NCI-H226 (cell line): Measurements from ENCODE around the gene SMIM23.

Experiments used
- DNase-seq: peaks from one replicate; pipeline ENCODE4 v3.0.0-alpha.2; 2015

SMIM23 gene

DNA sequence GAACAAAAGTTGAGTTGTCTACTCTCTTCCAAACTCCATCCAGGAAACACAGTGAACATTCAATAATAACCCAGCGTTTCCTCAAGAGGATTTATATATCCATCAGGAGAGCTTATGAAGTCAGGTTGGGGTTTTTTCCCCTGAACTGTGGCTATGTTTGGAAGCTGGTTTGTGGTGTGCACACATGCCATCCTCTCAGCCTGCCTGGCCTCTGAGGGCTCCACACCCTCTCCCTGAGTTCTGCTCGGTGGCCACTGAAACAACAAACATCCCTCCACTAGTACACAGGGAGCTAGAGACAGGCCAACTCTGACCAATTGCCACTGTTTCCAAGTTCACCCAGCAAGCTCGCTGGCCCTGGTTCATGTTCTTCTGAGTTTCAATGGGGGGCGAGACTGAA, 35.7 kb downstream of the SMIM23 start:
- DNase-seq, result no peak

DNA sequence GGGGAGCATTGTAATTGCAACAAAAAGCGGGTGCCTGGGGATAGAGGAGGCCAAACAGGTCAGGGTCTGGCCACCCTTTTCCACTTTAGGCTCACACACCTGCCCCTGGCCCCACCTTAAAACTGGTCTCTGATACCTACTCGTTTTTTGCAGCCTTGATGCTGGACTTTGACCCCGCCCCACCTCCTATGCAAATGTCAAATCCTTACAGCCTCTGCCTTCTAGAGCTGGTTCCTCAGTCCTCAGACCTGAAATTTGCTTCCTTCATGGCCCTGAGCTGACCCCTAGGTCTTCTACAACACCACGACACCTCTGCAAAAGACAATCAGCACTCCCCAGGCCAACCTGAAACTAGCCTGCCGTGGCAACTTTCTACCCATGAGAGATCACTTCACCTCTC, 37.7 kb downstream of the SMIM23 start:
- DNase-seq, result no peak

DNA sequence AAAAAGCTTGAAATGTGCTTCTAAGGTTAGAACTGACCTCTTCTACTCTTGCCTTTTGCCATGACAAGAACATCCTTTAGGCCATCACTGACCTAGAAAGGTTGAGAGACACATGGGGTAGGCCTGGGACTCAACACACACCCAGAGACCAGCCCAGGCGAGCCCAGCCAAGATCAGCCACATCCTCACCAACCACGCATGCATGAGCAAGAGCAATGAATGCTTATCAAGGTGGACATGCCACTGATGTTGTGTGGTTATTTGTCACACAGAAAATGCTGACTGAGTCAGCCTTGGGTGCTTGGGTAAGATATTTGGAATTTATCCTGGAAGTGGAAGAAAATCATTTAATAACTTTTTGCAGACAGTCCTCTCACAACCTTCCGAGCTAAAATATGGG, 39.4 kb downstream of the SMIM23 start:
- DNase-seq, result peak; percentile 9

DNA sequence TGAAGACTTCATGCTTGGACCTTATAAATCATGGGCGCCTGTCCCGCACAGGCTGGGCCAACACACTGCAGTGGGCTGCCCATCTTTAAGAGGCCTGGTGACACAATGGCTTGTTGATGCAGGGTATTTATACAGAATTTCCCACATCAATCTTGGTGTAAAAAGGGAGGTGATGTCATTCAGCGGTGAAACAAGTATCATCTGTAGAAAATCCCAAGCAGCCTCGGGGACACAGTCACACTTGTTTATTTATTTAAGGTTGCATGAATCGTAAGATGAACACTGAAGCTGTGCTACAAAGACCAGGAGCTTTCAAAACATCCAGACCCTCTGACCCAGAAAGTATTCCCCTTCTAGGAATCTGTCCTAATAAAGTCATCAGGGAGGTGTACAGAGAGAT, 40.5 kb downstream of the SMIM23 start:
- DNase-seq, result no peak

DNA sequence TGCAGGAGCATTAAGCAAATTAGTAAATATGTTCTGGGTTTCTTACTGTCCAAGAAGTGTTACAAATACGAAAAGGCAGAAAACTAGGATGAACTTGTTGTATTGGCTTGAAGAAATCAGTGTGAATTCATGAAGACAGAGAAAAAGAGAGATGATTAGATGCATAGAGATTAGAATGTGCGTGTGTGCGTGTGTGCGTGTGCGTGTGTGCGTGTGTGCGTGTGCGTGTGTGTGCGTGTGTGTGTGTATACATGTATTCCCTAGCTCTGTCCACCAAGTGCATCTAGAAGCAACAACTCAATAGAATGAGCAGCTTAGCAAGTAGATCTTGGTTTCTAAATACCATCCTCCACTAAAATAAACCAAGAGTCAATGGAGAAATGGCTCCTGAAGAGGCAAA, 41.5 kb downstream of the SMIM23 start:
- DNase-seq, result no peak

DNA sequence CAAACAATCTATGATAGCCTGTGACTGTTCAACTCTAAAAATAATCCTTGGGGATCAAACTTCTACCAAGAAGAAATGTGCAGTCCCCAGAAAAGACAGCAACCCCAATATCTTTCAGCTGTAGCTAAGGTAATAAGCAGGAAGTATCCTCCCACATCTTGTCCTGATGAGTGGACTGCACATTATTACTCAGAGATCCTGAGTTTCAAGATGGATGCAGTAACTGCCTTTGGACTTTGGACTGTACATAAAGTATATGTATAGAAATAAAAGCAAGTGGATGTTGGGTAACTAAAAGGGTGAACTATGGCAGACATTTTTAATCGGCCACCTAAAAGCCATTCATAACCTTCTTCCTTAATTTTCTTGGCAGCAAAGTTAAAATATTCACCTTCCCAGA, 45.1 kb downstream of the SMIM23 start:
- peak; percentile 27 for DNase-seq

DNA sequence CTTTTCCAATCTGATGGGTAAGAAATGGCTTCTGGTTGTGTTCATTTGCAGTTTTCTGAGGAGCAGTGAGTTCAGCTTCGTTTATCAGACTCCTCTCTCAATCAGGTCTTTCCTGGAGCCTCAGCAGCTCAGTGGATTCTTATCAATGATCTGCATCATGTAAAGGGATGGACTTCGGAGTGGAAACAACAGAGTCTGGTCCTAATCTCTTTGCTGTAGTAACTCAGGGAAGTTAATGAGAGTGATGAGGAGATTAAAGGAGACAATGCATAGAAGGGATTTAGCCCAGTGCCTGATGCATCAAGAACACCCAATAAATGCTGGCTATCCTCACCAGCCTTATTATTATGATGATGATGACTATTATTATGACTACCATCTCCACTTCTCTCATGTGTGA, 47.2 kb downstream of the SMIM23 start:
- no peak for DNase-seq

DNA sequence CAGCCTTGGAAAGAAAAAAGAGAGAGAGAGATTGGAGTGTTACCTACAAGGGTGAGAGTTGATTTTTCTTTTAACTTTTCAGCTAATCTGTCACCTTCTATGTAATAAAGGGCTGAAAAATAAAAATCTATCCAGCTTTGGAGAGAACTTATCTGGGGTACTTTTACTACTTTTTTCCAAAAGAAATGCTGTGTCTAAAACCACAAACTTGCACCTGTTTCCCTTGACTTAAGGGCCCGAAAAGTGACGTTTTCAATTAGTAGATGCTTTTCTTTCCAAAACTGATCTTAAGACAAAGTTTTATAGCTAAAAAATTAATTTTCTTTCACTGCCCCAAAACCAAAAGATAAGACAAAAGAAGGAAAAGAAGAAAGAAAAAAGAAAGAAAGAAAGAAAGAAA, 48.8 kb downstream of the SMIM23 start:
- no peak for DNase-seq

DNA sequence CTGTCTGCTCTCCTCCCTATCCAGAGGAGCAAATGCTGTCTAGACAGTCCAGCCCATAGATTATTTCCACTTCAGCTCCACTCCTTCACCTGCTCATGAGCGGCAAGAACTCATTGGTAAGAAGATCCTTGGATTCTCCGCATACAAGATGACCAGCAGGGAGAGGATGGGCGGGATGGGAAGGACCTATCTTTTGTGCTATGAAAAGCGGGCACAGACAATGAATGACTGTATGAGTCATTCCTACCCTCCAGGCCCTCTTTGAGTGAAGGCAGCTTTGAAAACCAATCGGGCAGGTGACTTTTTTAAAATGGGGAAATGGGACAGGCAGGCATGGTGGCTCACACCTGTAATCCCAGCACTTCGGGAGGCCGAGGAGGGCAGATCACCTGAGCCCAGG, 49.4 kb downstream of the SMIM23 start:
- DNase-seq, result no peak

DNA sequence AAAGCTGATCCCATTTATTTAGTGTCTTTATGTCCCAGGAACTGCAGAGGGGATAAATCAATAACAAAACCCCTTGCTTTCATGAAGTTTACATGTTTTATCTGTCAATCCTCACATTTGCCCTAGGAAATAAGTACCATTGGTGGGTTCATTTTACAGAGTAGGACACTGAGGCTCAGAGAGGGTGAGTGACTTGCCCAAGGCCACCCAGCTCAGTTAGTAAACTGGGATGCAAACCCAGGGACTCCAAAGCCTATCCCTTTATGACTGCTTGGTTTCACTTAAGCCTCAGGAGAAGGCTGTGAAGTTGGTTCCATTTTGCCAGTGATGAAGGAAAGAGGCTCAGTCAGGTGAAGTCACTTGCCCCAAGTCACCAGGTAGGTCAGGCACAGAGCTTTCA, 51.9 kb downstream of the SMIM23 start:
- no peak for DNase-seq

DNA sequence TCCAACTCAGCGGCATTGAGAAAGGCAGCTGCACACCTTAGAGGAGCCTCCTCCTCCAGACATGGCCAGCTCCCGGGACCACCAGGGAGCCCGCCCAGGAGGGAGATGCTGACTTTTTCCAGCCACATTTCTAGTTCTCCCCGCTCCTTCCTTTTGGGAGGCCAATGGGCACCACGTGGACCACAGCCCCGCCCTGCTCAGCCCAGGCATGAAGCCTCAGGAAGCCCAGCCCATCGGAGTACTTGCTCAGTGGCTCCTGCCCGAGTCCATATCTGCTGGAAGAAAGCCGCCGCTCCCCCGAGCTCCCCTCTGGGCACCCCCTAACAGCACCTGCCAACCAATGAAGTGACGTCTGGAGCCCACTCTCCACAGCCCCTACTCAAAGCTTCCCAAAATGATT, 52.4 kb downstream of the SMIM23 start:
- no peak for DNase-seq

DNA sequence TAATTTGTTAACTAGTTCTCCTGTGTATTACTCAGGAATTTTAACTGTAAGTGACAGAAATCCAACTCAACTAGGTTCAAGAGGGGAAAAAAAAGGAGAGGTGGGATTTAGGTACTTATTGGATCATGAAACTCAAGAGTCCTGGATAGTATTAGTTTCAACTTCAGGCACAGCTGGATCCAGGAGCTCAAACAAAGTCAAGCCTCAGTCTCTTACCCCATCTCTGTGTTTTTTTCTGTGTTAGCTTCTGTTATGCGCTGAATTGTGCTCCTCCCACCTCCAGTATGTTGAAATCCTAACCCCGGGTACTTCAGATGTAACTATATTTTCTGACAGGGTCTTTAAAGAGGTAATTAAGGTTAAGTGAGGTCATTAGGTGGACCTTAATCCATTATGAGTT, 53.5 kb downstream of the SMIM23 start:
- no peak for DNase-seq

DNA sequence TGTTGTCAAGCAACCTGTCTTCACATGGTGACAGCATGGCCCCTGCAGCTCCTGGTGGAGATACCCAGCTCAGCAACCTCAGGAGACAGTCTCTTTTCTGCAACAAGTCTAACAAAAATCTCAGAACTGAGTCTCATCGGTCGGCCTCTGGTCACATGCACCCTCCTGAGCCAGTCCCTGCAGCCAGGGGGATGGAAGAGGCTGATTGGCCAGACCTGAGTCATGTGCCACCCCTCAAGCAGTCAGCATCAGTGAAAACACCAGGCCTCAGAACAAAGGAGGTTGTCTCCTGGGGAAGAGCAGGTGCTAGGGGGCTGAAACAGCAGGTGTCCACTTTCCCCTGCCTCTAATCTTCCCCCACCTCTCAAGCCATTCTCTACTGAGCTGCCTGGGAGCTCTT, 54.4 kb downstream of the SMIM23 start:
- no peak for DNase-seq
